ENCODE measurements around the gene DLGAP1.

DNA sequence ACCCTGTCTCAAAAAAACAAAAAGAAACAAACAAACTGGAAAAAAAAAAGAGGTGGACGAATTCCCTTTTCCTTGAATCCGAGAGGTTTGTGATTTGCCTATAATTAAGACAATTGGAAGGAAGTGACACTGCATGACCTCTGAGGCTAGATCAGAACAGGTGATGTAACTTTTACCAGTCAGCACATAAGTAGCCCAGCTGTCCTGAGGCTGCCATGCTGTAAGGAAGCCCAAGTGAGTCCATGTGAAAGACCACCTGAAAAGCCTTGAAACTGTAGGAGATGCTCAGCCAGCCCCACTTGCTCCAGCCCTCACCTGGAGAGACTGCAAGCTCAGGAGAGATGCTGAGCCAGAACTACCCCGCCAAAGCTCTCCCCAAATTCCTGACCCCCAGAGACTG lies 838.4 kb downstream of the DLGAP1 start:
- TF ChIP-seq, protein P1, sequence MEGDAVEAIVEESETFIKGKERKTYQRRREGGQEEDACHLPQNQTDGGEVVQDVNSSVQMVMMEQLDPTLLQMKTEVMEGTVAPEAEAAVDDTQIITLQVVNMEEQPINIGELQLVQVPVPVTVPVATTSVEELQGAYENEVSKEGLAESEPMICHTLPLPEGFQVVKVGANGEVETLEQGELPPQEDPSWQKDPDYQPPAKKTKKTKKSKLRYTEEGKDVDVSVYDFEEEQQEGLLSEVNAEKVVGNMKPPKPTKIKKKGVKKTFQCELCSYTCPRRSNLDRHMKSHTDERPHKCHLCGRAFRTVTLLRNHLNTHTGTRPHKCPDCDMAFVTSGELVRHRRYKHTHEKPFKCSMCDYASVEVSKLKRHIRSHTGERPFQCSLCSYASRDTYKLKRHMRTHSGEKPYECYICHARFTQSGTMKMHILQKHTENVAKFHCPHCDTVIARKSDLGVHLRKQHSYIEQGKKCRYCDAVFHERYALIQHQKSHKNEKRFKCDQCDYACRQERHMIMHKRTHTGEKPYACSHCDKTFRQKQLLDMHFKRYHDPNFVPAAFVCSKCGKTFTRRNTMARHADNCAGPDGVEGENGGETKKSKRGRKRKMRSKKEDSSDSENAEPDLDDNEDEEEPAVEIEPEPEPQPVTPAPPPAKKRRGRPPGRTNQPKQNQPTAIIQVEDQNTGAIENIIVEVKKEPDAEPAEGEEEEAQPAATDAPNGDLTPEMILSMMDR (conservative IDR thresholded peaks at IDR 0.05; ENCODE audit: low read depth, low read length) = no peak
- no peak for TF ChIP-seq CEBPB (IDR thresholded peaks at IDR 0.05; ENCODE audit: low read depth, low read length)
- TF ChIP-seq RAD21 (IDR thresholded peaks at IDR 0.05; ENCODE audit: low read length) = no peak
- TF ChIP-seq BHLHE40 (IDR thresholded peaks at IDR 0.05; ENCODE audit: low read depth, low read length) = no peak
- no peak for TF ChIP-seq USF2 (IDR thresholded peaks at IDR 0.05; ENCODE audit: low read depth, low read length)
- TF ChIP-seq MXI1 (IDR thresholded peaks at IDR 0.05; ENCODE audit: borderline replicate concordance, low read depth, low read length) = no peak
- no peak for TF ChIP-seq POLR2A (IDR thresholded peaks at IDR 0.05; ENCODE audit: low read depth, low read length)
- TF ChIP-seq CHD1 (IDR thresholded peaks at IDR 0.05; ENCODE audit: low read depth, low read length) = no peak
- TF ChIP-seq FOS (IDR thresholded peaks at IDR 0.05; ENCODE audit: low read depth, low read length) = no peak
- TF ChIP-seq RFX5 (IDR thresholded peaks at IDR 0.05; ENCODE audit: low read depth, low read length) = no peak
- TF ChIP-seq, protein P2, sequence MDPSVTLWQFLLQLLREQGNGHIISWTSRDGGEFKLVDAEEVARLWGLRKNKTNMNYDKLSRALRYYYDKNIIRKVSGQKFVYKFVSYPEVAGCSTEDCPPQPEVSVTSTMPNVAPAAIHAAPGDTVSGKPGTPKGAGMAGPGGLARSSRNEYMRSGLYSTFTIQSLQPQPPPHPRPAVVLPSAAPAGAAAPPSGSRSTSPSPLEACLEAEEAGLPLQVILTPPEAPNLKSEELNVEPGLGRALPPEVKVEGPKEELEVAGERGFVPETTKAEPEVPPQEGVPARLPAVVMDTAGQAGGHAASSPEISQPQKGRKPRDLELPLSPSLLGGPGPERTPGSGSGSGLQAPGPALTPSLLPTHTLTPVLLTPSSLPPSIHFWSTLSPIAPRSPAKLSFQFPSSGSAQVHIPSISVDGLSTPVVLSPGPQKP (IDR thresholded peaks at IDR 0.05; ENCODE audit: borderline replicate concordance, low read depth, low read length) = no peak
